GM13977 (cell line): Measurements from ENCODE around the gene NUMA1.

Source experiments
- DNase-seq: peaks from one replicate; pipeline ENCODE4 v3.0.0; 2012; ENCODE audit warnings: low spot score
- in situ Hi-C: fragments of 300-500 bp; cut with MboI; formaldehyde crosslinking; loops from one replicate; pipeline ENCODE4 v1.12.0; 2022; ENCODE audit warnings: low sequenced_read_pairs, low pct_unique_long_range_greater_than_20kb, mixed read lengths, inconsistent platforms; ENCODE audit not compliant: unreplicated experiment
- TF ChIP-seq, protein P1 (sequence below): IDR thresholded peaks from 2 replicates; pipeline ENCODE4 v1.5.1; 2012; ENCODE audit warnings: mild to moderate bottlenecking, control low read depth; ENCODE audit not compliant: insufficient read depth; ENCODE audit errors: extremely low read depth, missing control alignments

Gene NUMA1

DNA sequence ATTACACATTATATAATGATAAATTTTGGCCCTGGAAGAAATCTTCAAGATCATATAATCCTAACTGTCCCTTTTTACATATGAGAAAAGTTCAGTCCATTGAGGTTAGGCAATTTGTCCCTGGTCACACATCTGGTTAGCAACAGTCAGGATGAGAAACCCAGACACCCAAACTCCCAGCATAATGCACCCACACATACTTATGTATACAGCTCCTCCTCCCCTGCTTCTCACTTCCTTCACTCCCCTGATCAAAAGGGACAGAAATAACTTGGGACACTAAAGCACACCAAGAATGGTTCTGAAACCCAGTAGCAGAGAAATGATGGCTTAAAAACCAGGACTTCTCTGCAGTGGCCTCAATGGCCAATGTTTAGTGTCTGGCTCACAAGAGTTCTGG, 11.1 kb downstream of the NUMA1 start:
- DNase-seq: no peak

GRCh38 chr11:72067676-72068075, 12.7 kb downstream of the NUMA1 start:
- TF ChIP-seq, protein P1, sequence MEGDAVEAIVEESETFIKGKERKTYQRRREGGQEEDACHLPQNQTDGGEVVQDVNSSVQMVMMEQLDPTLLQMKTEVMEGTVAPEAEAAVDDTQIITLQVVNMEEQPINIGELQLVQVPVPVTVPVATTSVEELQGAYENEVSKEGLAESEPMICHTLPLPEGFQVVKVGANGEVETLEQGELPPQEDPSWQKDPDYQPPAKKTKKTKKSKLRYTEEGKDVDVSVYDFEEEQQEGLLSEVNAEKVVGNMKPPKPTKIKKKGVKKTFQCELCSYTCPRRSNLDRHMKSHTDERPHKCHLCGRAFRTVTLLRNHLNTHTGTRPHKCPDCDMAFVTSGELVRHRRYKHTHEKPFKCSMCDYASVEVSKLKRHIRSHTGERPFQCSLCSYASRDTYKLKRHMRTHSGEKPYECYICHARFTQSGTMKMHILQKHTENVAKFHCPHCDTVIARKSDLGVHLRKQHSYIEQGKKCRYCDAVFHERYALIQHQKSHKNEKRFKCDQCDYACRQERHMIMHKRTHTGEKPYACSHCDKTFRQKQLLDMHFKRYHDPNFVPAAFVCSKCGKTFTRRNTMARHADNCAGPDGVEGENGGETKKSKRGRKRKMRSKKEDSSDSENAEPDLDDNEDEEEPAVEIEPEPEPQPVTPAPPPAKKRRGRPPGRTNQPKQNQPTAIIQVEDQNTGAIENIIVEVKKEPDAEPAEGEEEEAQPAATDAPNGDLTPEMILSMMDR: no peak
- DNase-seq: no peak
- in situ Hi-C loops: no loop called here

More for the DNA sequence above, 11.1 kb downstream of the NUMA1 start:
- TF ChIP-seq, protein P1: no peak
- in situ Hi-C loops: no loop called here

DNA sequence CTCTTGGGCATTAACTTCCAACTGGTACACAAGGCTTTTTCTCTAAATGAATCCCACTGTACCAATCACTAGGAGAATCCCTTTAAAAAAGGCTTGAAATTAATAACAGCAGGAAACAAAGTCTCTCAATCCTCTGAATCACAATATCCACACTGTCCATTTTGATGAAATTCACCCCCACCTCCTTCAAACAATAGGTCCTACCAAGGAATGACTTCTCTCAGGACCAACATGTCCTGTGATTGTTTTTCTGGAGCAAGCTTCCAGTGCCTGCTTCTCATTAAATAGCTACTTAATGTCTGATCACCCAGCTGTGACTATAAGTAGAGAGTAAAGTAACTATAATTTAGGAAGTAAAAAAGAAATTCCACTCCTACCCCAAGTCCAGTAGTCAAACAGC, 13.1 kb downstream of the NUMA1 start:
- TF ChIP-seq, protein P1: no peak
- no peak for DNase-seq
- in situ Hi-C loops: no loop called here

- TF ChIP-seq, protein P1: no peak
- DNase-seq: no peak
- in situ Hi-C loops: no loop called here
Observed at GRCh38 chr11:72066855-72067254, 13.5 kb downstream of the NUMA1 start.

DNA sequence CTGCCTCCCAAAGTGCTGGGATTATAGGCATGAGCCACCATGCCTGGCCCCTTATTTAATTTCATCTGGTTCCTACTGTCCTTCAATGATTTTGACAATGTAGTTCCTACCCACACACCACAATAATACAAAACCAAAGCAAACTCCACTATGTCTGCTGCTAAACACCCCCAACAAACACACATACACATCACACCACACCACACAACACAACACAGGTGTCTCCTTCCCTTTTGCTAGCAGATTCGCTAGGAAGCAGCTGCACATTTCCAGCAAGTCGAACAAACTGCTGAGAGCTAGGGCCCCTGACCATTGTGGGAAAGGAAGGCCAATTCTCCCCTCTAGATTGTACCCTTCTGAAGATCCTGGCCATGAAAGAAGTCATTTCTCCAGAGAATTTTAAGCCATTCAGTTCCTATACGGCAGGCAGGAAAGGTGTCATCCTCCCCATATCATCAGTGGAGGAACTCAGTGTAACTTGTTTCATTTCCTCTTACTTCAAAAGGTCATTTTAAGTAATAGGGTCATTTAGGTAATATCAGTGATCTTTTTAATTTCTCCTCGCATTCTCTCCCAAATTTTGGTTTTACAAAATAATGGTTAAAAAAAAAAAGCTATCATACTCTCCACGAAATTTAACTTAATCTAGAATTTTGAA, 18.5 kb downstream of the NUMA1 start:
- TF ChIP-seq, protein P1: no peak
- in situ Hi-C loops: no loop called here
- DNase-seq: no peak

DNA sequence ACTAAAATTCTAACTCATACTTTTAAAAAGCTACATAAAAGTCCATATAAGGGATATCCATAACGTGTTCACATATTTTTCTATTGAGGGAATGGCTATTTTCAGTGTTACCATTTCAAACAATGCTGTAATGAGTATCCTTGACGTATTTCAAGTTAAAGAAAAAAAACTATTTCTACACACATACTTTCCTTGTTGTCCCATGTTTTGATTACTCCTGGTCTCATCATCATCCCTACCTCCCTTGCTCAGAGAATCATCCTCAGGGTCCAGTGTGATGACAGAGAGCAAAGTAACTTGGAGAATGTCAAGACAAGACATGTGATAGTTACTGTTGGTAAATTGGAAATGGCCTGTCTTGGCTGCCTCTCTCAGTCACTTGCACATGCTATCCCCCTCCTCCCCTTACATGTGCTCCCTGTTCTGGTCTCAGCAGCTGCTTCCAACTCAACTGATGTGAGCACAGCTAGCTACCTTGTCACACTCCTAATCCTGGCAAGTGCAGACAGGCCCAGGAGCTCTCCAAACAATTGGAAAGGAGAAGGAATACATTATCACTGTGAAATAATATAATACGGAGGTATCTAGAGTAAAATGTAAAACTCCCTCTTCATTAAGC, 21.8 kb downstream of the NUMA1 start:
- in situ Hi-C loops: no loop called here
- DNase-seq: no peak
- TF ChIP-seq, protein P1: no peak
